ENCODE data around the gene AP1S1.
"Not testable (repeated sequence)": the region's sequence is repeated elsewhere in the genome, so short reads cannot be mapped to it uniquely, and the experiment has no call there.

The AP1S1 gene

DNA sequence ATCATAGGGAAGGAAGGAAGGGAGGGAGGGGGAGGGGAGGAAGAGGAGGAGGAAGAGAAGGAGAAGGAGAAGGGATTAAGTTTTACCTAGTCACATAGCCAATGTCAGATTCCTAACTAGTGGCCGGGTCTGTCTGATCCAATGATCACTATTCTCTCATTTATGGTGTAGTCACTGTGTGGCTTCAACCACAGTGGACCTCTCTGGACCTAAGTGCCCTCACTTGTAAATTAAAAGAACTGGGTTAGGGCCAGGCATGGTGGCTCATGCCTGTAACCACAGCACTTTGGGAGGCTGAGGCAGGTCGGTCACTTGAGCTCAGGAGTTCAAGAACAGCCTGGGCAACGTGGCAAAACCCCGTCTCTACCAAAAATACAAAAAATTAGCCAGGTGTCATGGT is 34.0 kb upstream of the AP1S1 start:
- no peak overlapping the region for H3K4me3 Mint-ChIP-seq
- H3K9me3 Mint-ChIP-seq: no peaks in the 10 kb centered on the region
- peaks cover 73% of the 10 kb centered on the region for H3K27me3 Mint-ChIP-seq
- H3K4me1 Mint-ChIP-seq: peaks cover 23% of the 10 kb centered on the region
- H3K36me3 Mint-ChIP-seq: no peaks in the 10 kb centered on the region
- ATAC-seq: no peak
- no peak overlapping the region for H3K27ac Mint-ChIP-seq

GRCh38 chr7:101121631-101121990 is 32.7 kb upstream of the AP1S1 start:
- peaks cover 80% of the 10 kb centered on the region for H3K27me3 Mint-ChIP-seq
- peaks cover 31% of the 10 kb centered on the region for H3K4me1 Mint-ChIP-seq
- not testable (repeated sequence) for H3K36me3 Mint-ChIP-seq, H3K9me3 Mint-ChIP-seq, ATAC-seq
- H3K4me3 Mint-ChIP-seq: peak overlapping the region; percentile 74
- H3K27ac Mint-ChIP-seq: peak overlapping the region; percentile 81

GRCh38 chr7:101121991-101122932 is 32.0 kb upstream of the AP1S1 start:
- no peak for ATAC-seq
- Mint-ChIP-seq H3K36me3 (no peaks in the 10 kb centered on the region), H3K27me3 (peaks cover 80% of the 10 kb centered on the region), H3K27ac (peak overlapping the region; percentile 81), H3K9me3 (no peaks in the 10 kb centered on the region), H3K4me3 (peak overlapping the region; percentile 74), H3K4me1 (peaks cover 38% of the 10 kb centered on the region)

GRCh38 chr7:101122933-101123702 is 31.2 kb upstream of the AP1S1 start:
- no peak overlapping the region for H3K4me3 Mint-ChIP-seq
- no peak overlapping the region for H3K27ac Mint-ChIP-seq
- no peaks in the 10 kb centered on the region for H3K9me3 Mint-ChIP-seq
- H3K36me3 Mint-ChIP-seq: no peaks in the 10 kb centered on the region
- peaks cover 45% of the 10 kb centered on the region for H3K4me1 Mint-ChIP-seq
- ATAC-seq: no peak
- H3K27me3 Mint-ChIP-seq: peaks cover 85% of the 10 kb centered on the region

- H3K4me3 Mint-ChIP-seq: no peak overlapping the region
- H3K36me3 Mint-ChIP-seq: no peaks in the 10 kb centered on the region
- no peak for ATAC-seq
- H3K27ac Mint-ChIP-seq: no peak overlapping the region
- peaks cover 45% of the 10 kb centered on the region for H3K4me1 Mint-ChIP-seq
- H3K27me3 Mint-ChIP-seq: peaks cover 85% of the 10 kb centered on the region
- H3K9me3 Mint-ChIP-seq: no peaks in the 10 kb centered on the region
Observed at GRCh38 chr7:101123703-101124068, 30.6 kb upstream of the AP1S1 start.

- H3K27me3 Mint-ChIP-seq: peaks cover 83% of the 10 kb centered on the region
- no peak overlapping the region for H3K27ac Mint-ChIP-seq
- H3K9me3 Mint-ChIP-seq: no peaks in the 10 kb centered on the region
- H3K4me3 Mint-ChIP-seq: no peak overlapping the region
- no peak for ATAC-seq
- peaks cover 45% of the 10 kb centered on the region for H3K4me1 Mint-ChIP-seq
- no peaks in the 10 kb centered on the region for H3K36me3 Mint-ChIP-seq
Observed at GRCh38 chr7:101124376-101125056, 29.8 kb upstream of the AP1S1 start.

- Mint-ChIP-seq H3K27ac (peak overlapping the region; percentile 36), H3K36me3 (no peaks in the 10 kb centered on the region), H3K4me3 (peak overlapping the region; percentile 22), H3K27me3 (peaks cover 78% of the 10 kb centered on the region), H3K4me1 (peaks cover 45% of the 10 kb centered on the region), H3K9me3 (no peaks in the 10 kb centered on the region)
- peak; percentile 78 for ATAC-seq
Observed at GRCh38 chr7:101125989-101126650, 28.2 kb upstream of the AP1S1 start.

- Mint-ChIP-seq H3K4me3 (peak within 1 kb of the TSS; percentile 47), H3K36me3 (no peaks in the 10 kb centered on the region), H3K27me3 (peaks cover 76% of the 10 kb centered on the region), H3K27ac (peak within 1 kb of the TSS; percentile 36), H3K4me1 (peaks cover 43% of the 10 kb centered on the region), H3K9me3 (no peaks in the 10 kb centered on the region)
- peak; percentile 68 for ATAC-seq
Observed at GRCh38 chr7:101126651-101127459, 27.4 kb upstream of the AP1S1 start, which contains the start of gene SERPINE1. TSS of gene SERPINE1 (plus strand) at chr7:101127104. CDS start at chr7:101128394, 1,290 bp downstream.

- Mint-ChIP-seq H3K9me3 (no peaks in the 10 kb centered on the region), H3K4me1 (peaks cover 36% of the 10 kb centered on the region), H3K36me3 (no peaks in the 10 kb centered on the region), H3K27me3 (peaks cover 76% of the 10 kb centered on the region), H3K4me3 (no peak overlapping the region), H3K27ac (no peak overlapping the region)
- ATAC-seq: no peak
Observed at GRCh38 chr7:101127460-101128039, 26.7 kb upstream of the AP1S1 start.

DNA sequence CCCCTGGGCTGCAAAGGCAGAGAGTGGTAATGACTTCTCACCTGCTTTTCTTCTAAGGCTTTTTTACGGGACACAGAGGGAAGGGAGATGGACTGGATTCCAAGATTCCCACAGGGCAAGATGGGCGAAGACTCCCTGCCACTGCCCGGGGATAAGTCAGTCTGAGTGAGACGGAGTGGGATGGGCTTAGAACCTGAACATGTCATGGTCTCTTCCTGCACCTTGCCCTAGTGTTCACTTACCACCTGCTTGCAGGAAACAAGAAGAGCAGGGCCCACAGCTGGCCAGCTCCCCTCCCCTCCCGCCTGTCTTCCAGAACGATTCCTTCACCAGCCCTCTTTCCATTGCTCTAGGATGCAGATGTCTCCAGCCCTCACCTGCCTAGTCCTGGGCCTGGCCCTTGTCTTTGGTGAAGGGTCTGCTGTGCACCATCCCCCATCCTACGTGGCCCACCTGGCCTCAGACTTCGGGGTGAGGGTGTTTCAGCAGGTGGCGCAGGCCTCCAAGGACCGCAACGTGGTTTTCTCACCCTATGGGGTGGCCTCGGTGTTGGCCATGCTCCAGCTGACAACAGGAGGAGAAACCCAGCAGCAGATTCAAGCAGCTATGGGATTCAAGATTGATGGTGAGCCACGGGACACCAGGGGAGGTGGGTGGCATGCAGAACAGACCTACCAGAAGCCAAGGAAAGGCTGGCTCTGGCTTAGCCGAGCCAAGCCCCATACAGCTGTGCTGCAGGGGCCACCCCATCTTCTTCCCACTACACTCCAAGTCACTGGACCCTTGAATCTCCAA is 26.0 kb upstream of the AP1S1 start:
- peaks cover 73% of the 10 kb centered on the region for H3K27me3 Mint-ChIP-seq
- H3K9me3 Mint-ChIP-seq: no peaks in the 10 kb centered on the region
- no peak for ATAC-seq
- H3K4me1 Mint-ChIP-seq: peaks cover 33% of the 10 kb centered on the region
- no peaks in the 10 kb centered on the region for H3K36me3 Mint-ChIP-seq
- no peak overlapping the region for H3K4me3 Mint-ChIP-seq
- H3K27ac Mint-ChIP-seq: no peak overlapping the region

DNA sequence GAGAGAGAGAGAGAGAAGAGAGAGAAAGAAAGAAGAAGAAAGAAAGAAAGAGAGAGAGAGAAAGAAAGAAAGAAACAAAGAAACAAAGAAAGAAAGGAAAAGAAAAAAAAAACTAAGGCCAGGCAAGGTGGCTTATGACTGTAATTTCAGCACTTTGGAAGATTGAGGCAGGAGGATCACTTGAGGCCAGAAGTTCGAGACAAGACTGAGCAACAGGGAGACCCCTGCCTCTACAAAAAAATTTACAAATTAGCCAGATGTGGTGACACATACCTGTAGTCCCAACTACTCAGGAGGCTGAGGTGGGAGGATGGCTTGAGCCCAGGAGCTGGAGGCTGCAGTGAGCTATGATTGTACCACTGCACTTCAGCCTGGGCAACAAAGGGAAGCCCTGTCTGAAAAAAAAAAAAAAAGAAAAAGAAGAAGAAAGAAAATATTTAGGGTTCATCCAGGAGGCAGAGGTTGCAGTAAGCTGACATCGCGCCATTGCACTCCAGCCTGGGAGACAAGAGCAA is 24.6 kb upstream of the AP1S1 start:
- Mint-ChIP-seq H3K27me3 (peaks cover 75% of the 10 kb centered on the region), H3K36me3 (no peaks in the 10 kb centered on the region), H3K4me3 (no peak overlapping the region), H3K27ac (no peak overlapping the region), H3K4me1 (peaks cover 38% of the 10 kb centered on the region), H3K9me3 (no peaks in the 10 kb centered on the region)
- no peak for ATAC-seq

- Mint-ChIP-seq H3K4me1 (peaks cover 26% of the 10 kb centered on the region), H3K27me3 (peaks cover 82% of the 10 kb centered on the region)
- ATAC-seq, H3K9me3 Mint-ChIP-seq, H3K27ac Mint-ChIP-seq, H3K36me3 Mint-ChIP-seq, H3K4me3 Mint-ChIP-seq: not testable (repeated sequence)
Observed at GRCh38 chr7:101132626-101133600, 21.4 kb upstream of the AP1S1 start.

Measured in stimulated activated memory B cell treated with anti-CD40 and anti-IgM and Interleukin-4, amounts not matched to agents 10 μg/mL and 1 μg/mL and 100 μg/mL, for 72 hours (primary cell).